ENCODE results near the gene CLEC4M.
"Not testable (repeated sequence)": the region's sequence is repeated elsewhere in the genome, so short reads cannot be mapped to it uniquely, and the experiment has no call there.

CLEC4M gene

GRCh38 chr19:7778081-7778480 is 15.0 kb downstream of the CLEC4M start:
- no peak for DNase-seq

- no peak for DNase-seq
Observed at GRCh38 chr19:7779631-7780486, 16.8 kb downstream of the CLEC4M start.

DNA sequence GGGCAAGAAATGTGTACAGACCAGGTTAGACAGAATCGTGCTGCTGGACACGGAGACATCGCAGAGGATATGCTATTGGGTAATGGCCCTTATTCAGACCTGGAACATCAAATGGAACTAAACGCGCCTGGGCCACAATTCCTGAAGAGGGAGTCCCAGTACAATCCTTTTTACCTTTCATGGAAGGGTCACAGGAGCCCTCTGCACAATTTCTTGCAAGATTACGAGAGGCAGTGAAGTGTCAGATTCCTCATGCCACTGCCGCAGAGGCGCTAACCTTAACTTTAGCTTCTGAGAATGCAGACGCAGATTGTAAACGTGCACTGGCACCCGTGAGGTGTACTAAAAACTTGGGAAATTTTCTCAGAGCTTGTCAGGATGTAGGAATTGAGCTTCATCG is 18.1 kb downstream of the CLEC4M start:
- no peak for DNase-seq

- no peak for DNase-seq
Observed at GRCh38 chr19:7783991-7784423, 21.0 kb downstream of the CLEC4M start.

DNA sequence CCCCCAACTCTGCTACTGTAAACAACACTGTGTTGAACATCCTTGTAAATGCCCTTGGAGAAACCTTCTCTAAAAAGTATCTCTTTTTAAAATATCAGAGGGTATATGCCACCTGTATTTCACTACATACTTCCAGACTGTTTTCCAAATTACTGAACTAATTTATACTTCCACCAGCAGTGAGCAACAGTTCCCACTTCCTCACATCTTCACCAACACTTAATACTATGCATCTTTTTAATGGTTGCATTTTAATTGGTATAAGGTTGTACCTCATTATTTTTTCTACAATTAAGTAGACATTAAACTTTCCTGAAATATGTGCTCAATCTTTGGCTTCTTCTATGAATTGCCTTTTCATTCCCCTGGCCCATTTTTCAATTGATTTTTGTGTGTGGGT is 21.8 kb downstream of the CLEC4M start:
- no peak for DNase-seq

DNA sequence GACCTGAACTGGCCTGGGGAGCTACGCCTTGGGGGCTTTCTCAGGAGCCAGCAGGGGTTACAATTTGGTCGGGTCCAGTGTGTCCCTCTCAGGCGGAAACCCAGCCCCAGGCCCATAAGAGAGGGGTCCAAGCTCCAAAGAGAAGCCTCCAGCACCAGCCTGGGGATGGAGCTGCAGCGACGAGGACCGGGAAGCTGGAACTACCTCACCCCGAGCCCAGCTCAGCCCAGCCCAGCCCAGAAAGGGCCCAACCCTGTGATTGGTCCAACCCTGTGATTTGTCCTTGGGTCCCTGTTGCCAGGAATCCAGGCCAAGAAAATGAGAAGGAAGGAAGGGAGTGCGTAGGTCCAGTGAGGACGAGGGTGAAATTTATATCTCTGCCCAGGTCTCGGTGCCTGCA is 24.1 kb downstream of the CLEC4M start:
- no peak for DNase-seq

GRCh38 chr19:7787602-7788177 is 24.6 kb downstream of the CLEC4M start:
- DNase-seq, result no peak

- DNase-seq, result no peak
Observed at GRCh38 chr19:7788178-7788932, 25.3 kb downstream of the CLEC4M start.

DNA sequence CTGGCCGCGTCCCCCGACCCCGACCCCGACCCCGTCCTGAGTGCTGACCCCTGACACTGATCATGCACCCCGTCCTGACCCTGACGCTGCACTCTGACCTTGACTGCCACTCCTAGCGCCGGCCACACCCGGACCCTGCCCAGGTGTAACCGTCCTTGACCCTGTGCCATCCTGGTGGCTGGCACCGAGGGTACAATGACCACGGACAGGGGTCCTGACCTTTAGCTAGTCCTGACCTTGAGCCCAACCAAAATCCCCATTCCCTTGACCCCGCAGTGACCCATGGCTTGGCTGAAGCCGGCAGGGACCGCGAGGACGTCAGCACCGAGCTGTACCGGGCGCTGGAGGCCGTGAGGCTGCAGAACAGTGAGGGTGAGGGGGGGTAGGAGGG is 25.9 kb downstream of the CLEC4M start:
- no peak for DNase-seq

DNA sequence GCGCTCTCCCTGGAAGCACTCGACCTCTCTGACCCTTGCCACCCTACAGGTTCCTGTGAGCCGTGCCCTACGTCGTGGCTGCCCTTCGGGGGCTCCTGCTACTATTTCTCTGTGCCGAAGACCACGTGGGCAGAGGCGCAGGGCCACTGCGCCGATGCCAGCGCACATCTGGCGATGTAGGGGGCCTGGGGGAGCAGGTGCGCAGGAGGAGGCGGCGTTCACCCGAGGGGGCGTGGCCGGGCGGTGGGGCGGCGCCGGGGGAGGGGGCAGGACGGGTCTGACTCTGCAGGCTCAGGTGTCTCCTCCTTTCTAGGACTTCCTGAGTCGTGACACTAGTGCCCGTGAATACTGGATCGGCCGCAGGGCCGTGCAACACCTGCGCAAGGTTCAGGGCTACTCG is 26.4 kb downstream of the CLEC4M start:
- DNase-seq, result no peak

- no peak for DNase-seq
Observed at GRCh38 chr19:7790416-7790815, 27.4 kb downstream of the CLEC4M start.

DNA sequence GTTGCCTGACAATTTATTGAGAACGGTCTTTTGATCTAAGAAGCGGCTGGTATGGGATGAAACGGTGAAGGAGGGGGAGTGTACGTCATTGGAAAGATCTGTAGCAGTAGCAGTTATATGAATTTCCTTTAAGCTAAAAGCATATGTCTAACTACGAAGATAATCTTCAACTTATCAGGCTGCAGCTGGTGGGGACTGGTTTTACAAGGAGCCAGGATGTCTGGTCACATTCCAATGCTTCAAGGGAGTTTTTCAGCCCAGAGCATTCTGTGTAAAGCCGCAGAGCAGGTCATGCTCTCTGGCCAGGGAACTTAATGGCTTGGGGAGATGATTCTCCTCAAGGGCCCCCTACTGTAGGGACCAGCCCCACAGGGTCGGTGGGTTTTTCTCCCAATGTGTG is 29.2 kb downstream of the CLEC4M start:
- DNase-seq, result no peak

DNA sequence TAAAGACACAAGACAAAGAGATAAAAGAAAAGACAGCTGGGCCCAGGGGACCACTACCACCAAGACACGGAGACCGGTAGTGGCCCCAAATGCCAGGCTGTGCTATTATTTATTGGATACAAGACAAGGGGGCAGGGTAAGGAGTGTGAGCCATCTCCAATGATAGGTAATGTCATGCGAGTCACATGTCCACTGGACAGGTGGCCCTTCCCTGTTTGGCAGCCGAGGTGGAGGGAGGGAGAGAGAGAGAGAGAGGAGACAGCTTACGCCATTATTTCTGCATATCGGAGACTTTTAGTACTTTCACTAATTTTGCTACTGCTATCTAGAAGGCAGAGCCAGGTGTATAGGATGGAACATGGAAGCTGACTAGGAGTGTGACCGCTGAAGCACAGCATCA is 29.7 kb downstream of the CLEC4M start:
- not testable (repeated sequence) for DNase-seq

DNA sequence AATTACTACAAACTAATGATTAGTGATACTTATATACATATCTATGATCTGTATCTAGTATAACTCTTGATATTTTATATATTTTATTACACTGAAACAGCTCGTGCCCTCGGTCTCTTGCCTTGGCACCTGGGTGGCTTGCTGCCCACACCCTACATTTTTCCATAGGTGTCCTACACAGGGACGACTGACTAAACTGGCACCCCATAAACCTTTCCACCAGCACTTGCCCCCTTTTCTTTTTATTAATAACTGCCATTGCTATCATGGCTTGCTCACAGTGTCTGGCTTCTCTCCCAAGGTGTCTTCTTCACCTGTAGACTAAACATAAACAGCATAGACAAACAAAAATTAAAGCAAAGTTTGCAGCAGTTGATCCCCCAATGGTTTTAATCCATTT is 30.4 kb downstream of the CLEC4M start:
- DNase-seq, result no peak

DNA sequence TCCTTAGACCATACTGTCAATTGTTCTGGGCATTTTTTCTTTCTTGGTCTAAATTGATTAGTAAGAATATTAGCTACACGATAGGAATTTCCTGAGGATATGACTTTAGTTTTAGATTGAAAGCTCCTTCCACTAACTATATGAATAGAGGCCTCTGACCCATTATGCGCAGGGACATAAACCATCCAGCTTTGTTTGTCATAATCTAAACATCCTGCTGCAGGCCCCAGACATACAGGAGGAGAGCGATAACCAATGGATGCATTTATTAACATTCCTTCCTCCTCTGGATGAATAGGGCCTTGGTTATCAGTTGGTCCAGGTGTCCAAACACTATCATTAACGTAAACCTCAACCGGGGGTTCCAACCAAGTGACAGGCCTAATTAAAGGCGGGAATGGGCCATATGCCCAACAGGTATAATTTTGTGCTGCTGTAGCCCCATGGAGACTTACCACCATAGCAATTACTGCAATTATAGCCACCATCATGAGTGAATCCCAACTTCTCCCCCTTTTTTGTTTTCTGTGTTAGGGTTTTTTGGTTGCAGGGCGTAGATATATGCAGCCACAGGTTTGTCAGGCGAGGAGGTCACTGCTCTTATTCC is 32.6 kb downstream of the CLEC4M start:
- DNase-seq, result no peak

GRCh38 chr19:7799640-7800355 is 36.8 kb downstream of the CLEC4M start:
- no peak for DNase-seq

DNA sequence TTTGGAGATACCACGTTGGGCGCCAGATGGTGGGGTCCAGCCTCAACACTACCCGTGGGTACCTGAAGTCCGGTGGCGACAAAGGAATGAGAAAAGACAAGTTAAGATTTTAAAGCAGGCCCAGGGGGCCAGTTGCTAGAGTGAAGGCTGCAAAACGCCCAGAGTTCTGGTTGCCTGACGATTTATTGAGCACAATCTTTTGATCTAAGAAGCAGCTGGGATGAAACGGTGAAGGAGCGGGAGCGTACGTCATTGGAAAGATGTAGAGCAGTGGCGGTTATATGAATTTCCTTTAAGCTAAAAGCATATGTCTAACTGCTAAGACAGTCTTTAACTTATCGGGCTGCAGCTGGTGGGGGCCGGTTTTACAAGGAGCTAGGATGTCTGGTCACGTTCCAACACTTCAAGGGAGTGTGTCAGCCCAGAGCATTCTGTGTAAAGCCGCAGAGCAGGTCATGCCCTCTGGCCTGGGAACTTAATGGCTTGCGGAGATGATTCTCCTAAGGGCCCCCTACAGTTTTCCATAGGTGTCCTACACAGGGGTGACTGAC is 38.1 kb downstream of the CLEC4M start:
- DNase-seq, result no peak

GRCh38 chr19:7806234-7806633 is 43.2 kb downstream of the CLEC4M start:
- no peak for DNase-seq

GRCh38 chr19:7806876-7807275 is 43.8 kb downstream of the CLEC4M start:
- no peak for DNase-seq

- DNase-seq, result no peak
Observed at GRCh38 chr19:7808108-7808507, 45.1 kb downstream of the CLEC4M start.

GRCh38 chr19:7811989-7812388 is 48.9 kb downstream of the CLEC4M start:
- no peak for DNase-seq

GRCh38 chr19:7815325-7815724 is 52.3 kb downstream of the CLEC4M start:
- no peak for DNase-seq

Measured in NCI-H187 (cell line).